Measurements from ENCODE around the gene GOLGA1.

Gene GOLGA1

GRCh38 chr9:124881138-124881743, 59.6 kb downstream of the GOLGA1 start:
- Histone ChIP-seq H4K20me1 (peaks cover 21 to 63% (median 34%) of the 10 kb centered on the region in 11 experiments), H3K4me2 (peak overlapping the region in 9 of 11 experiments; percentile 68 to 95 (median 82); a peak in 17 of 22 replicates), H3K9ac (peak overlapping the region in 4 of 11 experiments; percentile 16 to 65 (median 50); a peak in 4 of 22 replicates), H3K4me3 (no peak overlapping the region), H3K9me3 (replicated peaks in 1 of 11) (no peaks in the 10 kb centered on the region), H3K27ac (peak overlapping the region in 4 of 11 experiments; percentile 72 to 95 (median 92); a peak in 8 of 22 replicates), H3K36me3 (peaks cover 33 to 94% (median 51%) of the 10 kb centered on the region in 11 experiments), H3K4me1 (peaks cover 6 to 71% (median 65%) of the 10 kb centered on the region in 10 experiments; a peak in 18 of 20 replicates), H3K27me3 (no peaks in the 10 kb centered on the region)
- no peak for TF ChIP-seq Cebpa-rat (IDR thresholded peaks at IDR 0.05)

- Histone ChIP-seq H3K27ac (peak overlapping the region in 4 of 11 experiments; percentile 2 to 95 (median 82); a peak in 5 of 22 replicates), H3K4me2 (peak overlapping the region in 8 of 11 experiments; percentile 68 to 95 (median 84); a peak in 16 of 22 replicates)
These were observed 60.4 kb downstream of the GOLGA1 start for GRCh38 chr9:124880501-124880900.

GRCh38 chr9:124879226-124879625, 61.7 kb downstream of the GOLGA1 start:
- H3K9ac ChIP-seq, result no peak overlapping the region
- H3K36me3 ChIP-seq, result peaks cover 53 to 94% (median 71%) of the 10 kb centered on the region in 11 experiments
- peaks cover 6 to 63% (median 49%) of the 10 kb centered on the region in 10 experiments; a peak in 18 of 20 replicates for H3K4me1 ChIP-seq
- H3K4me2 ChIP-seq, result no peak overlapping the region
- H3K27me3 ChIP-seq, result no peaks in the 10 kb centered on the region
- no peak for TF ChIP-seq Cebpa-rat (IDR thresholded peaks at IDR 0.05)
- H3K27ac ChIP-seq, result no peak overlapping the region
- no peaks in the 10 kb centered on the region for H3K9me3 ChIP-seq (replicated peaks in 1 of 11)
- H3K4me3 ChIP-seq, result no peak overlapping the region
- H4K20me1 ChIP-seq, result peaks cover 41 to 84% (median 54%) of the 10 kb centered on the region in 11 experiments

More at GRCh38 chr9:124880501-124880900, 60.4 kb downstream of the GOLGA1 start:
- peaks cover 6 to 63% (median 59%) of the 10 kb centered on the region in 10 experiments; a peak in 18 of 20 replicates for H3K4me1 ChIP-seq
- H3K4me3 ChIP-seq, result no peak overlapping the region
- no peak for TF ChIP-seq Cebpa-rat (IDR thresholded peaks at IDR 0.05)
- peaks cover 28 to 71% (median 41%) of the 10 kb centered on the region in 11 experiments for H4K20me1 ChIP-seq
- H3K9ac ChIP-seq, result peak overlapping the region in 3 of 11 experiments; percentile 17 to 65 (median 36); a peak in 3 of 22 replicates
- H3K27me3 ChIP-seq, result no peaks in the 10 kb centered on the region
- H3K9me3 ChIP-seq (replicated peaks in 1 of 11), result no peaks in the 10 kb centered on the region
- H3K36me3 ChIP-seq, result peaks cover 40 to 94% (median 59%) of the 10 kb centered on the region in 11 experiments

GRCh38 chr9:124878518-124878917, 62.4 kb downstream of the GOLGA1 start:
- TF ChIP-seq Cebpa-rat (IDR thresholded peaks at IDR 0.05), result no peak
- Histone ChIP-seq H3K4me2 (no peak overlapping the region), H3K9ac (peak overlapping the region in 1 of 11 experiments; percentile 7; a peak in 1 of 22 replicates), H3K4me1 (peaks cover 10 to 63% (median 51%) of the 10 kb centered on the region in 10 experiments), H3K36me3 (peaks cover 60 to 94% (median 79%) of the 10 kb centered on the region in 11 experiments), H3K27ac (no peak overlapping the region), H4K20me1 (peaks cover 48 to 91% (median 61%) of the 10 kb centered on the region in 11 experiments), H3K27me3 (no peaks in the 10 kb centered on the region), H3K9me3 (replicated peaks in 1 of 11) (no peaks in the 10 kb centered on the region), H3K4me3 (no peak overlapping the region)

GRCh38 chr9:124878021-124878420, 62.9 kb downstream of the GOLGA1 start:
- TF ChIP-seq Cebpa-rat (IDR thresholded peaks at IDR 0.05), result no peak
- Histone ChIP-seq H4K20me1 (peaks cover 53 to 96% (median 66%) of the 10 kb centered on the region in 11 experiments), H3K4me3 (no peak overlapping the region), H3K36me3 (peaks cover 65 to 95% (median 84%) of the 10 kb centered on the region in 11 experiments), H3K4me2 (no peak overlapping the region), H3K9me3 (replicated peaks in 1 of 11) (no peaks in the 10 kb centered on the region), H3K4me1 (peaks cover 15 to 63% (median 51%) of the 10 kb centered on the region in 10 experiments), H3K27ac (no peak overlapping the region), H3K9ac (peak overlapping the region in 1 of 11 experiments; percentile 7; a peak in 1 of 22 replicates), H3K27me3 (no peaks in the 10 kb centered on the region)

- peaks cover 61 to 98% (median 74%) of the 10 kb centered on the region in 11 experiments for H4K20me1 ChIP-seq
- no peaks in the 10 kb centered on the region for H3K27me3 ChIP-seq
- H3K4me1 ChIP-seq, result peaks cover 18 to 63% (median 51%) of the 10 kb centered on the region in 10 experiments
- H3K9ac ChIP-seq, result no peak overlapping the region
- H3K9me3 ChIP-seq (replicated peaks in 1 of 11), result no peaks in the 10 kb centered on the region
- no peak overlapping the region for H3K4me3 ChIP-seq
- H3K36me3 ChIP-seq, result peaks cover 71 to 96% (median 90%) of the 10 kb centered on the region in 11 experiments
- H3K4me2 ChIP-seq, result no peak overlapping the region
- H3K27ac ChIP-seq, result no peak overlapping the region; a peak in 1 of 22 replicates
- TF ChIP-seq Cebpa-rat (IDR thresholded peaks at IDR 0.05), result no peak
These were observed 63.7 kb downstream of the GOLGA1 start for GRCh38 chr9:124877021-124877782.

- H3K4me2 ChIP-seq, result no peak overlapping the region
- peaks cover 79 to 99% (median 92%) of the 10 kb centered on the region in 11 experiments for H3K36me3 ChIP-seq
- H3K4me1 ChIP-seq, result peaks cover 33 to 63% (median 51%) of the 10 kb centered on the region in 10 experiments
- H3K27me3 ChIP-seq, result no peaks in the 10 kb centered on the region
- peaks cover 78 to 100% (median 89%) of the 10 kb centered on the region in 11 experiments for H4K20me1 ChIP-seq
- TF ChIP-seq Cebpa-rat (IDR thresholded peaks at IDR 0.05), result no peak
- no peaks in the 10 kb centered on the region for H3K9me3 ChIP-seq (replicated peaks in 1 of 11)
- H3K4me3 ChIP-seq, result no peak overlapping the region
- peak overlapping the region in 4 of 11 experiments; percentile 10 to 32 (median 20); a peak in 3 of 22 replicates for H3K9ac ChIP-seq
- peak overlapping the region in 4 of 11 experiments; percentile 23 to 36 (median 28); a peak in 5 of 22 replicates for H3K27ac ChIP-seq
These were observed 65.4 kb downstream of the GOLGA1 start for GRCh38 chr9:124875501-124875900.

GRCh38 chr9:124873664-124874063, 67.2 kb downstream of the GOLGA1 start:
- peaks cover 79 to 97% (median 89%) of the 10 kb centered on the region in 11 experiments for H4K20me1 ChIP-seq
- peak overlapping the region; percentile 93 to 100 (median 98); a peak in 21 of 22 replicates for H3K4me2 ChIP-seq
- TF ChIP-seq Cebpa-rat (IDR thresholded peaks at IDR 0.05), result no peak
- H3K9ac ChIP-seq, result peak overlapping the region in 10 of 11 experiments; percentile 34 to 100 (median 98); a peak in 13 of 22 replicates
- H3K27ac ChIP-seq, result peak overlapping the region in 8 of 11 experiments; percentile 96 to 100 (median 98); a peak in 15 of 22 replicates
- peaks cover 61 to 82% (median 77%) of the 10 kb centered on the region in 11 experiments for H3K36me3 ChIP-seq
- no peaks in the 10 kb centered on the region for H3K27me3 ChIP-seq
- H3K9me3 ChIP-seq (replicated peaks in 1 of 11), result no peaks in the 10 kb centered on the region
- H3K4me3 ChIP-seq, result peak overlapping the region in 3 of 10 experiments; percentile 93 to 98 (median 98); a peak in 5 of 20 replicates
- peaks cover 34 to 53% (median 41%) of the 10 kb centered on the region in 10 experiments for H3K4me1 ChIP-seq
